HG03139 (cell line): Measurements from ENCODE around the gene MAP10.

Experiments
- ATAC-seq: cut with Tn5 transposase; IDR thresholded peaks from one replicate; pipeline ENCODE4 v1.9.1; 2021; ENCODE audit not compliant: unreplicated experiment

Gene MAP10

GRCh38 chr1:232797856-232798510 lies 7.2 kb upstream of the MAP10 start:
- no peak for ATAC-seq

GRCh38 chr1:232798920-232799319 lies 6.3 kb upstream of the MAP10 start:
- ATAC-seq: no peak

GRCh38 chr1:232806186-232806510 lies 932 bp downstream of the MAP10 start:
- ATAC-seq: no peak

- ATAC-seq: no peak
Measured at GRCh38 chr1:232810856-232811255, 5.6 kb downstream of the MAP10 start.

- no peak for ATAC-seq
Measured at GRCh38 chr1:232812560-232812959, 7.3 kb downstream of the MAP10 start.

- no peak for ATAC-seq
Measured at GRCh38 chr1:232813097-232813496, 7.9 kb downstream of the MAP10 start.

- ATAC-seq: no peak
Measured at GRCh38 chr1:232813760-232814159, 8.5 kb downstream of the MAP10 start.

GRCh38 chr1:232816324-232816723 lies 11.1 kb downstream of the MAP10 start:
- no peak for ATAC-seq

- ATAC-seq: no peak
Measured at GRCh38 chr1:232818040-232818439, 12.8 kb downstream of the MAP10 start.

GRCh38 chr1:232820431-232820830 lies 15.2 kb downstream of the MAP10 start:
- ATAC-seq: no peak

GRCh38 chr1:232822530-232822929 lies 17.3 kb downstream of the MAP10 start:
- no peak for ATAC-seq

- no peak for ATAC-seq
Measured at GRCh38 chr1:232826318-232826717, 21.1 kb downstream of the MAP10 start.

- ATAC-seq: no peak
Measured at GRCh38 chr1:232830661-232831060, 25.4 kb downstream of the MAP10 start.

GRCh38 chr1:232831895-232832294 lies 26.7 kb downstream of the MAP10 start:
- ATAC-seq: no peak

- no peak for ATAC-seq
Measured at GRCh38 chr1:232834066-232834465, 28.9 kb downstream of the MAP10 start.

- ATAC-seq: no peak
Measured at GRCh38 chr1:232835166-232835565, 29.9 kb downstream of the MAP10 start.

- no peak for ATAC-seq
Measured at GRCh38 chr1:232837087-232837486, 31.9 kb downstream of the MAP10 start.

GRCh38 chr1:232841823-232842565 lies 36.8 kb downstream of the MAP10 start:
- ATAC-seq: no peak

GRCh38 chr1:232844791-232845190 lies 39.6 kb downstream of the MAP10 start:
- no peak for ATAC-seq

GRCh38 chr1:232845406-232845955 lies 40.3 kb downstream of the MAP10 start:
- no peak for ATAC-seq

GRCh38 chr1:232851532-232851931 lies 46.3 kb downstream of the MAP10 start:
- no peak for ATAC-seq

- ATAC-seq: no peak
Measured at GRCh38 chr1:232853994-232854797, 49.0 kb downstream of the MAP10 start.
